Stimulated activated CD8-positive, alpha-beta memory T cell treated with anti-CD3 and anti-CD28 coated beads, Interleukin-7, amount 100 ng/mL, for 4 hours (primary cell): Measurements from ENCODE around the gene DIDO1.
"Not testable (repeated sequence)": the region's sequence is repeated elsewhere in the genome, so short reads cannot be mapped to it uniquely, and the experiment has no call there.

Source experiments
- DNase-seq, 2 donors: peaks; one replicate each; pipeline ENCODE4 v3.0.0-alpha.2; 2020; ENCODE audit warnings: low read depth in 2 of 2

The DIDO1 gene

DNA sequence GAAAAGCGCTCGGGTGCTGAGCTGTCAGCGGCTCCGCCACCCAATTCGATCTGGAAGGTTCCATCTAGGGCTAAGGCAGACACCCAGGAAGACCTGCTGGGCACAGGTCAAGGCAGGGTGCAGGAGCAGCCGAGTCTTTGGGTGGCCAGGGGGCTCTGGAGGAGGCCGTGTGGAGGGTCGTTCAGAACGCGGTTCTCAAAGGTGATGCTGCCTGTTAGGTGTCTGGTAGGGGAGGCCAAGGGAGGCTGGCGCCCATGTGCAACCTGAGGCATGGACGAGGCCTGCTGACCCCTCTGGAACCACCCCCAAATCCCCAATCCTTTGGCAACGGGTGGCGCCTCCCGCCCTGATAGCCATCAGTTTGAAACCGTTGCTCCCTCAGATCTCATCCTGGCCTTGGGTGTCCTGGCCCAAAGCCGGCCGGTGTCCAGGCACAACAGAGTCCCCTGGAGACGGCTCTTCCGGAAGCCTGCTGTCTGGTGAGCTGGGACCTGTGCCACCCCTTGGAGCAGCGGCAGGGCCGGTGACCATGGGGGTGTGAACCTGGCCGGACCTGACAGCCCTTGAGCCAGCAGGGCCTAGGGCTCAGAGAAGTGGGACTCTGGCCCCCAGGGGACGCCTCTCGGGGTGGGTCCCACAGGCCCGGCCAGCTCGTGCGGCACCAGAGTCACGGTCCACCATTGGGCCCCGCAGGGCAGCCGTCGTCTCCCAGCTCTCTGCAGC lies 36.7 kb upstream of the DIDO1 start:
- no peak for DNase-seq

DNA sequence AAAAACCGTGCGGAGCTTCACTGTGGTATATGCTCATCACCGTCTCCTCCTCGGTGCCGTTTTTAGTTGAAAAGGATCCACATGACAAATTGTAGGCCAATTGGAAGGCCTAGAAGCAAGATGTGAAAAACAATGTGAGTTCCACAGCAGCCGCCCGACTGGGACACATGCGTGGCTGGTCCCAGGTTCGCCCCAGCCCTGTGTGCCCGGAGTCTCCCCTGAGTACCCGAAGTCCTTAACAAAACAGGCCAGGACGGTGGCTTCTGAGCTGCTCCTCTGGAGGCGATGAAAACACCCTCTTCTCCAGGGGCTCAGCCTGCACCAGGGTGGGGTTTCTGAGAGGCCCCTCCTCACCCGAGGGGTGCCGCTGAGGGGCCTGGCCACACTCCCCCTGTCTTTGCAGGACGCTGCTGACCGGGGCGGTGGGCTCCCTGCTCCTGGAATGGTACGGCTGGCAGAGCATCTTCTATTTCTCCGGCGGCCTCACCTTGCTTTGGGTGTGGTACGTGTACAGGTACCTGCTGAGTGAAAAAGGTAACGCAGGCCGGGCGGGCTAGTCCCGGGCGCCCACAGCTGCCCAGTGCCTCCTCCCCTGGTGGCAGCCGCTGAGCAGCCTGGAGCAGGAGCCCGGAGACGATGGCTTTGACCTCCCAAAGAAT lies 36.0 kb upstream of the DIDO1 start:
- DNase-seq, result no peak

DNA sequence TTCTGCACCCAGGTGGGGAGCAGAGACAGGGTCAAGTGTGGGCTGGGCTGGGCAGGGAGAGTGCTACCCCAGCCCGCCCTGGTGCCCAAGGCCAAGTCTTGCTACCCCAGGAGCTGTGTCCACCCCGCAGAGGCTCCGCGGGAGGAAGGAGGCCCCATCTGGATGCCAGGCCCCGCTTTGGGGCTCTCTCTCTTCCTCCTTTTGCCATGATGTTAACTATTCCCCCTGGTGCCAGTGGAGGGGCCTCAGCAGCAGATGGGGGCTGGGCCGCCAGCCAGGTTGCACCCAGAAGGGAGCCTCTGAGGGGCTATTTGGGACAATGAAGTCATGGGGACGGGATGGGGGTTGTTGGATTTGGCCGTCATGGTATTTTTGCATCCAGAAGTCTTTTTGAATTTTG lies 35.5 kb upstream of the DIDO1 start:
- no peak for DNase-seq

DNA sequence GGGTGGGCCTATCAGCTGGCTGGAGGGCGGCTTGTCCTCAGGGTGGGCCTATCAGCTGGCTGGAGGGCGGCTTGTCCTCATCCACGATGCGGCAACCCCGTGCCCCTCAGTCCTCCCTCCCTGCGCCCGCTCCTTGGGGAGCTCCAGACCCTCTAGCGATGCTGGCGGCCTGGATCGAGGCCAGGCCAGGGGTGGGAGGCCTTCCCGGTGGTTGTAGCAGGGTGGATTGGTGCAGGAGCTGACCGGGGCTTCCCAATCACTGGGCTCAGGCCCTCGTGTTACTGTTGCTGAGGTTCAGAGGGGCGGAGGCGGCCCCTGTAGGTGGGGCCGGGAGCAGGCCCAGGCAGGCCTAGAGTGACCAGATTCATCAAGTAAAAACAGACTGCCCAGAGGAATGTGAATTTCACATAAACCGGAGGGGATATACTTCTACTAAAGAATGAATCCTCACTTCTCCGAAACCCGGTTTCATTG lies 35.0 kb upstream of the DIDO1 start:
- DNase-seq, result no peak

DNA sequence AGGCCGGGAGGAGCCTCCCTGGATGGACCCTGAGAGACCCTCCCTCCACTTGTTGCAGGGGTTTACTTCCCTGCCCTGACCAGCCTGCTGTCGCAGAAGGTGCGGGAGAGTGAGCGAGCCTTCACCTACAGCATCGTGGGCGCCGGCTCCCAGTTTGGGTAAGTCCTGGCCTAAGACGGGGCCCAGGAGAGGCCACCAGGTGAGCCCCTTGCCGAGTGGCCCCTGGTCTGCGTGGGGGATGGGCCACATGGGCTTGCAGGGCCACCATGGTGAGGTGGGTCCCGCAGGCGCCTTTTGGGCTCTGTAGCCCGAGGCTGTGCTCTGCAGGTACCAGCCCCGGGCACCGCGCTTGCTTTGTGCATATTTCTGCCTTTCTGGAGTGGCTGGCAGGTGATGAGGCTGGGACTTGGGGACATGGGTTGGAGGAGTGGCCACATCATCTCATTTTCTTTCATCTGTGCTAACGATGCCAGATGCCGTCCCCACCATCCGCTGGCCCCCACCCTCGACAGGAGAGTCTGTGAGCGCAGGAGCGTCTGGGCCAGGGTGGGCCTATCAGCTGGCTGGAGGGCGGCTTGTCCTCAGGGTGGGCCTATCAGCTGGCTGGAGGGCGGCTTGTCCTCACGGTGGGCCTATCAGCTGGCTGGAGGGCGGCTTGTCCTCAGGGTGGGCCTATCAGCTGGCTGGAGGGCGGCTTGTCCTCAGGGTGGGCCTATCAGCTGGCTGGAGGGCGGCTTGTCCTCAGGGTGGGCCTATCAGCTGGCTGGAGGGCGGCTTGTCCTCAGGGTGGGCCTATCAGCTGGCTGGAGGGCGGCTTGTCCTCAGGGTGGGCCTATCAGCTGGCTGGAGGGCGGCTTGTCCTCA lies 34.4 kb upstream of the DIDO1 start:
- DNase-seq, result not testable (repeated sequence)

DNA sequence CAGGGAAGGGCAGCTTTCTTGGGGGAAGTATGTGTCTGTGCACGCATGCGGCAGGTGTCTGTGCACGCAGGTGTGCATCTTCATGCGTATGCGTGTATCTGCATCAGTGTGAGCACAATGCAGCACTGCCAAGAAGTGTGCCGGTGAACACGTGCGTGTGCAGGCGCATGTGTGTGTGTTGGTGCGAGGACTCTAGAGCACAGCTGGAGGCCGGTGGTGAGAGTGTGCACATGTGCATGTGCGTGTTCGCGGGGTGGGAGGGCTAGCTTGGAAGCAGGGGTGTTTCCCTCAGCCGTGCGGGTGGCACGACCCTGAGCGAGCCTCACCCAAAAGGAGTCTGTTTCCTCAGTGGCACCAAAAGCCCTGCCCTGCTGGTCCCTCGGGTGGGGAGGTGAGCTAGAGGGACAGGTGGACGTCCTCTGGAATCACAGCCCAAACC lies 33.7 kb upstream of the DIDO1 start:
- DNase-seq, result no peak

DNA sequence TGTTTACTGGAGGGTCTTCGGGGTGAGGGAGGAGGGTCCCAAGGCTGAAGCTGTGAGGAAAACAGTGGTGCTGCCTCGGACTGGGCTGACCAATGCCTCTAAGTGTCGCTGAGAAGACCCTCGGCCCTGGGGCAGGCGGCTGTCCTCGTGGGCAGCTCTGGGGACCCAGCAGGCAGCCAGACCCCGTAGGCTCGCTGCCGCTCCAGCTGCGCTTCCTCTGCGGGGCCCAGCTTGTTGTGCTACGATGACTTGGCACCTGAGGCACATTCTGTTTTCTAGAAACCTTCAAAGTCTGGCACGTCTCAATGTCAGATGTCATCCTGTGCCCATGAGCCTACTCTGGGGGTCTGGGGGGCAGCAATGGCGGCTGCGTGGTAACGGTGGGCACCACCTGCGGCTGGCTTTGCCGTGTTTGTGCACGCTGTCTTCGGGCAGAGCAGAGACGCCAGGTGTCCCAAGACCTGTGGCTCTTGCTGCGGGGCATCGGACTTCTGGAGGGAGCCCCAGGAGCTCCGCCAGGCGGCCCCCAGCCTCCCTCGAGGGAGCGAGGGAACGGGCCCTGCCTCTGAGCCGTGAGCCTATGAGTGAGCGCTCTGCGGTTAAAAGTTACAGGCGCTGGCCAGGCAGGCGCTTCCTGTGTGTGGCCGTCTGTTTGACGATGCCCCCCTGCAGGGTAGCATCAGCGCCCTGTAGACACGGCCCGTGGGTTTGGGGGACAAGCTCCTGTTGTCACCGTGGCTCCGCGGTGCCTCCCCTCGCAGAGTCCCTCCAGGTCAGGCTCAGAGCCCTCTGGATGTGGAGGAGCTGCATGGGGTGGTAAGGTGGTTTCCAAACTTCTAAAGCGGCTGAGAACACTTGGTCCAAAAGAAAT lies 33.0 kb upstream of the DIDO1 start:
- no peak for DNase-seq

DNA sequence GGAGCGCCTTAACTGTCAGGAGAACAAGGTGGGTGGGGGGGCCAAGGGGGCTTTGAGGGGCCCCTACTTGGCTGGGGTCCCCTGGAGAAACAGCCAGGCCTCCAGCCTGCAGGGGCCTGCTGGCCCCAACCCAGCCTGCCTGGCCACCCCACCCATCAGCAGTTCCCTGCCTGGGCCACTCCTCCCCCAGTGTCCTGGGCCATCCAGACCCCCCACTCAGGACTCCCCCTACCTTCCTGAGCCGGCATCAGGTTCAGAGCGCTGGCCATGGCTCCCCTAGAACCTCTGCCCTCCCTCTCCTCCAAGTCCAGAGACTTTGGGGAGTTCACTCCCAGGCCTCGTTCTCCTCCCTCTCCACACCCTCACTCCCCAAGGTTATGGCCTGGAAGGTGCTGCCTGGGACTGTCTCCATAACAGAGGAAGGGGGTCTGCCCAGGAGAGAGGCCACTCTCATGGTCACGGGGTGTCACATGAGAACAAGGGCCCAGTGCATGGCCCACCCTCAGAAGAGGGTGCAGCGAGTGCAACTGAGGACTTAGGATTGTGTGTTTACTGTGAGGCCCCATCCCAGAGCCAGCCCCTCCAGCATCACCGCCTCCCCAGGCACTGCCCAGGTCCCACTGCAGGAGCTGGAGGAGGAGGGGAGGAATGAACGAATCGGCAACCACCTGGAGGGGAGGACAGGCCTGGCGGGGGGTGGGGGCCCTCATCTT lies 32.2 kb upstream of the DIDO1 start:
- no peak for DNase-seq

DNA sequence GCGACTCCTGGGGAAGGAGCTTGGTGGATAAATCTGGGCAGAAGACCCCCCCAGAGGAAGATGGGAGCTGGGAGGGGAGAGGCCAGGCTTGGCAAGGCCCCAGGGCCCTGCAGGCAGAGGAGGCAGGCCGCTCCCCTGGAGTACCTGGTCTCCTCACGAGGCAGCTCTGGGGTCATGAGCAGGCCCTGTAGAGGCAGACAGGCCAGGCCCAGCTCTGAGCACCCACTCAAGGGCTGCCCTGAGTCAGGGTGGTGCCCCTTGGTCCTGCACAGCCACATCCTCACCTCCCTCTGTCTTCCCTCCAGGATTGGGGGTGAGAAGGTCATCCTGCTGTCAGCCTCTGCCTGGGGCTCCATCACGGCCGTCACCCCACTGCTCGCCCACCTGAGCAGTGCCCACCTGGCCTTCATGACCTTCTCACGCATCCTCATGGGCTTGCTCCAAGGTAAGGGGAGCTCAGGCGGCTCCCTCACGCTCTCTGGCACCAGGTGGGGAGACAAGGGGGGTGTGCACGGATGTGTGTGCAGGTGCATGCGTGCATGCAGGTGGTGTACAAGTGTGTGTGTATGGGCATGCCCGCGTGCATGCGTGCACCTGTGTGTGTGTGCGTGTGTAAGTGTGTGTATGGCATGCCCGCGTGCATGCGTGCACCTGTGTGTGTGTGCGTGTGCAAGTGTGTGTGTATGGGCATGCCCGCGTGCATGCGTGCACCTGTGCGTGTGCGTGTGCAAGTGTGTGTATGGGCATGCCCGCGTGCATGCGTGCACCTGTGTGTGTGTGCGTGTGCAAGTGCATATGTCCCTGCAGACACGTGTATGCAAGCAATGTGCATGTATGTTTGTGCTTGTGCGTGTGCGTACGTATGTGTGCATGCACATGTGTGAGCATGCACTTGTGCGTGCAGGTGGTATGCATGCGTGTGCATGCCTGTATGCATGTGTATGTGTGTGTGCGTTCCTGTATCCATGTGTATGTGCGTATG lies 31.1 kb upstream of the DIDO1 start:
- DNase-seq, result no peak

DNA sequence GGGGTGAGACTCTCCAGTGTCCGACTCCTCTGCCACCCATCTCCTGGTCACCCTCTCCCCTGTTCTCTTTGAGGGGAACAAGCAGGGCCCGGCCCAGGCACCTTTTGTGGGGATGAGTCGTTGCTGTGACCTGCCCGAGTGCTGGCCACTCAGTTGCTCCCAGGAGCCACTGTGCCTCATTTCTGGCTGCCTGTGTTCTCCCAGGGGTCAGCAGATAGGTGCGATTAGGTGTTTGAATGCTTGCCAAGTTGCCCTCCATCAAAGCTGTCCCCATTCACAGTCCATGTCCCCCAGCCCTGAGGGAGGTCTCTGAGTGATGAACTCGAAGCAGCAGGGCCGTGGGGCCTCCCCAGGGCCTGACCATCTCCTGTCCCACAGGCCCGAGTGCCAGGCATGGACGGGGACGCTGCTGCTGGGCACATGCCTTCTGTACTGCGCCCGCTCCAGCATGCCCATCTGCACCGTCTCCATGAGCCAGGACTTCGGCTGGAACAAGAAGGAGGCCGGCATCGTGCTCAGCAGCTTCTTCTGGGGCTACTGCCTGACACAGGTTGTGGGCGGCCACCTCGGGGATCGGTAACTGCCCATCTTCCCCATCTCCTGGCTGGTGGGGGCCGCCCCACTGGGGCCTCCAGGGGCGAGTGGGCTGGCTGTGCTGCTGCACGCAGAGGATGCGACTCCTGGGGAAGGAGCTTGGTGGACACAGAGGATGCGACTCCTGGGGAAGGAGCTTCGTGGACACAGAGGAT lies 30.3 kb upstream of the DIDO1 start:
- no peak for DNase-seq

DNA sequence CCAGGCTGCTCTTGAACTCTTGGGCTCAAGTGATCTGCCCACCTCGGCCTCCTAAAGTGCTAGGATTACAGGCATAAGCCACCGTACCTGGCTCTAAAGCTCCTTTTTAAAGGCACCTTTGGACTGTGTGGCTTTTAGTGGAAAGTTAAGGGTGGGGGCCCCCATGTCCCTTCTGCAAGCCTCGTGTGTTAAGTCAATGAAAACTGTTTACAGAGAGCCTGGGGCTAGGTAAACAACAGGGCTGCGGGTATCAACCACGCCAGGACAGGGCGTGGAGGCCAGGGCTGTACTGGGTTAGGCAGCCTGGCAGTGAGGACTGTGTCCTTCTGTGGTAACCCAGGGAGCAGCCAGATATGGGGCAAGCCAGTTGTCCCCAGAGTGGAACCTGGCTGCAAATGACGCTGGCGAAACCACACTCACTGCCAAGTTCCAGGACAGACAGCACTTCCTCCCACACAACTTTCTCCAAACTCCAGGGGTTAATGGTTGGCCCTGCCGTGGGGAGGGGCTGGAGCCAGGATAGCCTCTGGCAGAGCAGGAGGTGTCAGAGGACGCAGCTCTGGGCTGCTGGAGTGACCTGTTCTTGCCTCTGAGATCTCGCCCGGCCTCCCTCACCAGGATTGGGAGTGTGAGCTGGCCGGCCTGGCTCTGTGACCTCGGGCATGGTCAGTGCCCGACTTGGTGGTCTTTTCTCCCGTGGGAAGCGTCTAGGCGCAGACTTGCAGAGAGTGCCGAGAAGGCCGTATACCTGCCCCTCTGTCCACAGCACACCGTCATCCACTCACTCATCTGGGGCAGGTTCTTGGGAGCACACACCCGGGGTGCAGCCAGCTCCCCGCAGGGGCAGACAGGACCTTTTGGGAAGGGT lies 29.4 kb upstream of the DIDO1 start:
- no peak for DNase-seq

DNA sequence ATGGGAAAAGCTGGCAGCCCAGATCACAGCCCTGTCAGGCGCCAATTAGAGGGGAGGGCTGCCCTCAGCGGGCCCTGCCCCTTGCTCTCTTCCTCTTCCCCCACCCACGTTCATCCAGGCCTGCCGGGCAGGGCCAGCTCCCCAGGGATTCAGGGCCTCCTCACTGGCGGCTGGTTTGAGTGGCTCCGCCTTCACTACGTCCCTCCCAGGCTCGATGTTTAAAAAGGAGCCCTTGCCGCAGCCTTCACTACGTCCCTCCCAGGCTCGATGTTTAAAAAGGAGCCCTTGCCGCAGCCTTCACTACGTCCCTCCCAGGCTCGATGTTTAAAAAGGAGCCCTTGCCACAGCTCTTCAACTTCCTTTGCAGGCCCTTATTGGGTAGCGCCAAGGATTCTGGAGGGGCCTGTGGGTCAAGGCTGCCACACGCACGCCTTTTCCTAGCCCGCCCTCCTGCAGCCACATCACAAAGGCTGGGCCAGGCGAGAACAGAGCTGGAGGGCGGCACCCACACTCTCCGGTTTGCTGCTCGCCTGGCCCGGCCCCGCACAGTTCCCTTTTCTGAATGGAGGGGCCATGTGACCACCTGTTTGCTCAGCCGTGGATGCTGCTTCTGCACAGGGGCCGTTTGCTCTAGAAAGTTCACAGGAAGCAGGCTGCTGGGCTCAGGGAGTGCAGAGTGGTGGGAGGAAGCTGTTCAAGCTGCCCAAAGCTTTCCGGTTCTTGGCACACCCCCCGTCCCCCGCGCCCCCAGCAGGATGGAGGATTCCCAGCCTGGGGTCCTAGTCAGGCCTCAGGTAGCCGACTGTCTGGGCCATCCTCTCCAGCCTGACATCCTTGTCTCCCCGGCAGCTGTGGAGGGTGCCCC lies 27.8 kb upstream of the DIDO1 start:
- DNase-seq, result peak; percentile 39 to 58

DNA sequence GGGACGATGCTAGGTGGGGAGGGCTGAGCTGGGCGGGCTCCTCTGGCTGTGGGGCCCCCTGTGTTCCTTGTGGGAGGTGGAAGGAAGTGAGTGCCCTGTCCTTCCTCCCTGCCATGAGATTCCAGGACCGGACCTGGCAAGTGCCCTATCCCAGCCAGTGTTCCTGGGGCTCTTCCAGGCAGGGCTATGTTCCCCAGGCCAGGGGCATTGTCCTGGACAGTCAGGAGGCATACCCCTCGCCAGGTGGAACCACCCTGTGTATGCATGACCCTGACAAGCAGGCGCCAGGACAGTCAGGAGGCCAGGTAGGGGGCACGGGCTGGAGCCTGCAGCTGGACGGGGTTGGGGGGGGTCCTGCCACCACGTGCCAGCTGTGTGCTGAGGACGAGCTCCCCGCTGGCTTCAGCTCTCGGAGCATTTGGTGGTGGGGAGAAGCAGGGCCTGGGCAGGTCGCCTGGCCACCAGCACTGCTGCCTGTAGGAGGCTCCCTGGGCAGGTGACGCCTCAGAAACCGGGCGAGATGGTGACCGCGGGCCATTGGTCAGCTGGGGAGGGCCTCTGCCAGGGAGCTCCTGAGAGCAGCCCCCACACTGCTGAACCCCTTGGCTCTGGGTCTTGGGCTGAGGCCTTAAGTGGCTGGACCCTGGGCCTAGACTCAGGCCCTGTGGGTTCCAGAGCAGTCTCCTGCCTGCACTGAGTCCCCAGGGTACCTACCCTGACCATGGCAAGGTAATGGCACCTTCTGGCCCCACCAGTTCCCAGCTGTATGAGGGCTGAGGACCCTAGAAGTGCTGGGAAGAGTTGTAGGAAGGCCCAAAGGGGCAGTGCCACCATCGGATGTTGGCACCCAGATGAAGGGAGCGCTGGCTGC lies 26.9 kb upstream of the DIDO1 start:
- no peak for DNase-seq

DNA sequence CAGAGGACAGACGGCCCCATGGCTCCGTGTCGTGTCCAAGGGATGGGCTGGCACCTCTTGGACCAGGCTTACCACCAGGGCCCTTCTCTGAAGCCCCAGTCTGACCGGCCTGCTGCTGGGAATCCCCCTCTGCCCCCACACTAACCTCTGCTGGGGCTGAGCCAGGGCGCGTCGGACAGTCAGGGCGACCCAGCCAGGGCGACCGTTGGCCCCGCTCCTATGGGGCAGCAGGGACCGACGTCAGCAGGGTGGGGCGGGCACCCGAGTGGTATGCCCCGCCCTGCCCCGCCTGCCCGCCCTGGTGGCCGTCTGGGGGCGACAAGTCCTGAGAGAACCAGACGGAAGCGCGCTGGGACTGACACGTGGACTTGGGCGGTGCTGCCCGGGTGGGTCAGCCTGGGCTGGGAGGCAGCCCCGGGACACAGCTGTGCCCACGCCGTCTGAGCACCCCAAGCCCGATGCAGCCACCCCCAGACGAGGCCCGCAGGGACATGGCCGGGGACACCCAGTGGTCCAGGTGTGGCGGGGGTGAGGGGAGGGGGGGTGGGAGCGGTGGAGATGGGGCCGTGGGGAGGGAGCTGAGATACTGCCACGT lies 26.2 kb upstream of the DIDO1 start, which contains the start of gene SLC17A9:
Gene SLC17A9, plus strand, starts transcription at position 337 of the 595 bp plus-strand sequence. Its CDS starts 122 bp downstream, at position 459.
- peak in 1 of 2 donors; percentile 53 for DNase-seq

DNA sequence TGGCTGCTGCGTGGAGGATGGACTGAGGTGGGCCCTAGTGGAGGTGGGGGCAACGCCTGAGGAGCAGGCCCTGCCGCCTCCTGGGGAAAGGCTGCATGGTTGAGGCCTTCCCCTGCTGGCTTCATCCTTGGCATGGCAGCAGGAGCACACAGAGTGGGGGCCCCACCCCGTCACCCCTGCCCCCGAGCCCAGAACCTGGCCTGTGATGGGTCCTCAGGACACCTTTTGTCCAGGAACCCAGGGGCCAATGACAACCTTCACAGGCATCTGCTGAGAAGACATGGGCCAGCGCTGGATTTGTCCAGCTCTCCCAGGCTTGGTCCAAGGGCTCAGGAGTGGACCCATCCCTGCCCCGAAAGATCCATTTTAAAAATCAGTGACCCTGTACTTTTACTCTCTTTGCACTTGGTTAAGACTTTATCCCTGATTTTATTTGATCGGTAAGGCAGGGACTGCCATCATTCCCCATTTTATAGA lies 25.6 kb upstream of the DIDO1 start:
- no peak for DNase-seq
